ENCODE measurements around the gene PPP5C.
"Not testable (repeated sequence)": the region's sequence is repeated elsewhere in the genome, so short reads cannot be mapped to it uniquely, and the experiment has no call there.

The PPP5C gene

GRCh38 chr19:46411088-46411924 lies 64.4 kb downstream of the PPP5C start:
- no peak for DNase-seq

DNA sequence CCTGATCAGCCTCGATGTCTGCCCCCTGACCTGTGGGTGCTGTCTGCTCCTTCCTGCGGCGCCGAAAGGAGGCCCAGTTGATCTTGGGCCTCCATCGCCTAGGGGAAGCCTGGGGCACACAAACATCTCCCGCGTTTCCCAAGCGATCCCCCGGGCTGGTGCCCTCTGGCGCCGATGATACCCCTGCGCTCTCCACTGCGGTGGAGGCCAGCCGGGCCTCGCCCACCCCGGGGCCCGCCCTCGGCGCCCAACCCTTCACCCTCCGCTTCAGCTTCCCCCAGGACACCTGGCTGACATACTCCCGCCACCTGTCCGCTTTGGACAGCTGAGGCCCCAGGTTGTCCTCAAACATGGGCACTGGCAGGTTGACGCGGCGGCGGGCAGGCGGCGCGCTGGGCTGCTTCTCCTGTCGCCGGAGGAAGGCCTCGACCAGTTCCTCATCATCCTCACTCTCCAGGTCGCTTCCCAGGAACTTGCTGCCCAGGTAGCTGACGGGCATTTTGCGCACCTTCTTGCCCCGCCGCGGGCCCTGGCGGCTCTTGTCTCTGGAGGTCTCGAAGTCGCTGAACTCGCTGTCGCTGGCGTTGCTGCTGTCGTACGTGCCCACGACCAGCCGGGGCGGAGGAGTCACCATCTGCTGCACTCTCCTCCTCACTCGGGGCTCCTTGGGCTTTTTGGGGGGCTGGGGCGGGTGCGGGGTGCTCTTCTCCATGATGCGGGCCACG lies 65.2 kb downstream of the PPP5C start:
- DNase-seq: no peak

DNA sequence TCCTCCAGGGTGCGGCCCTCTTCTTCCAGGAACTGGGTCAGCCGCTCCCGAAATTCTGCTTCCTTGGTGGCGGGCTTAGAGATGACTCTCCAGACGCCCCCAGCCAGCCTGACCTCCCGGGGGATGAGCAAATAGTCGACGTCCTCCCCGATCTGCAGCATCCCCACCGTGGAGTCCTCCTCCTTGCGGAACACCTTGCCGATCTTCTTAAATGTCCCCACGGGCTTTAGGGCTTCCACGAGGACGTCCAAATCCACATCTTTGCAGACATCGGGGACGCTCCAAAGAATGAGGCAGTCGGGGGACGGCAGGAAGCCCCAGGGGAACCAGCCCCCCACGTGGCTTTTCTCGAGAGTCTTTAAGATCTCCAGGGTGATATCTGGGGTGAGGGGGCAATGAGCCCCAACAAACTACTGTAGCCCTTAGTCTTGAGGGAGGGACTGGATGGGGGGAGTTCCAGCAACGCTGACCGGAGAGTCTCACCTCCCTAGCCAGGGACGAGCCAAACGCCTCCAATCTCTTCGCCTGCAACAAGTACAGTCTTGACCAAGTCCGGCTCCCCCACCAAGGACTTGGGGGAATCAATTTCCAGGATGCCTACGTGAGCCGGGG lies 65.9 kb downstream of the PPP5C start:
- no peak for DNase-seq

DNA sequence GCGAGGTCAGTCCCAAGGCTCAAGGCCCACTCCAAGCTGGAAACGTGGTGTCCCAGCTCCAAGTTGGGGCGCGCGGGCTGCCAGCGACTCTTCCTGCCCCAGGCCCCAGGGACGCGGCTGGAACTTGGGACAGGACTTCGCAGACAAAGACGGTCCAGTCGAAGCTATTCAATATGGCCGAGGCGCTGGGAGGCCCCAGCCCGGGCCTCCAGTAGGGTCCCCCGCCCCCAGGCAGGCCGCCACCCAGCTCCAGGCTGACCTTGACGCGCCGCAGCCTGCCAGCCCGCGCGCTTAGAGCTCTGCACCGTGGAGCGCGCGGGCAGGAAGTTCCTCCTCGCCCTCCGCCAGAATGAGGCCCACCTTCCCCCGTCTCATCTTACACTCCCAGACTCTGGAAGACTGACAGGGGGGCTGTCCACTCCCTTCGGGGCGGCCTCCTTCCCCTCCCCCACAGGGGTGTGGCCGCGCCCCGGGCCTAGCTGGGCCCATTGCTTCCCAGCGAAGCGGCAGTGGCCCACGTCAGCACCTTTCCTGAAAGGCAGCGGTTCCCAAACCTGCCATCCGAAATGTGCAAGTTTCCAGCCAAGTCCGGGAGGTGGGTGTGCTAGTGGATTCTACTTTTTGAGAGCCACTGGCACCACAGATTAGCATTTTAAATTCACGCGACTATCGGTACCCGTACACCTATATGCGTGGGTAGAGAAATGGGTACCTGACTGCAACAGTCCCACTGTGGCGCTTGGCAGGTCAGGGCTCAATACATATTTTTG lies 66.6 kb downstream of the PPP5C start, which contains the start of gene CCDC8:
CCDC8 (minus strand) TSS at position 303 of the 770 bp plus-strand sequence. CDS start 754 bp downstream, outside the sequence.
- DNase-seq: no peak

DNA sequence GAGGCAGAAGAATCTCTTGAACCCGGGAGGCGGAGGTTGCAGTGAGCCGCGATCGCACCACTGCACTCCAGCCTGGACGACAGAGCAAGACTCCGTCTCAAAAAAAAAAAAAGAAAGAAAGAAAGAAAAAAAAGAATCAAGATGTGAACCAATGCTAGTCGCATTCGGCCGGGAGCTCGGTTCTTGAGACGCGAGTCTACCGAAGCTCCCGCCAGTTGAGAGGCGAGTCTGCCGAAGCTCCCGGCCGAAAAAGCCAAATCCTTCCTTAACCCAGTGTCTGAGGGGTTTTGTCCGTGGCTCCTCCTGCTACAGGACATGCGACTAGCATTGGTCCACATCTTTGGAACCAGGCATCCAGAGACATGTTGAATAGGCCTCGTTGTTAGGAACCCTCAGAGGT lies 68.0 kb downstream of the PPP5C start:
- not testable (repeated sequence) for DNase-seq

- not testable (repeated sequence) for DNase-seq
Measured at GRCh38 chr19:46415804-46416709, 69.2 kb downstream of the PPP5C start.

DNA sequence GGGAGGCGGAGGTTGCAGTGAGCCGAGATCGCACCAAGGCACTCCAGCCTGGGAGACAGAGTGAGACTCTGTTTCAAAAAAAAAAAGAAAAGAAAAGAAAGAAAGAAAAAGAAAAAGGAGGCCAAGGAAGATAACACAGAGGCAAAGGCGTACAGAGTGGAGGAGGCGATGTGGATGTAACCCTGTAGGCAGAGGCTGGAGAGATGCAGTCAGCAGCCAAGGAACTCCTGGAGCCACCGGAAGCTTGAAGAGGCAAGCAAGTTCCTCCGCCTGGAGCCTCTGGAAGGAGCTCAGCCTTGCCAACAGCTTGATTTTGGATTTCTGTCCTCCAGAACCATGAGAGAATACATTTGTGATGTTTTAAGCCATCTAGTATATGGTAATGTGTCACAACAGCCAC lies 73.2 kb downstream of the PPP5C start:
- no peak for DNase-seq

- DNase-seq: no peak
Measured at GRCh38 chr19:46422344-46422743, 75.5 kb downstream of the PPP5C start.

DNA sequence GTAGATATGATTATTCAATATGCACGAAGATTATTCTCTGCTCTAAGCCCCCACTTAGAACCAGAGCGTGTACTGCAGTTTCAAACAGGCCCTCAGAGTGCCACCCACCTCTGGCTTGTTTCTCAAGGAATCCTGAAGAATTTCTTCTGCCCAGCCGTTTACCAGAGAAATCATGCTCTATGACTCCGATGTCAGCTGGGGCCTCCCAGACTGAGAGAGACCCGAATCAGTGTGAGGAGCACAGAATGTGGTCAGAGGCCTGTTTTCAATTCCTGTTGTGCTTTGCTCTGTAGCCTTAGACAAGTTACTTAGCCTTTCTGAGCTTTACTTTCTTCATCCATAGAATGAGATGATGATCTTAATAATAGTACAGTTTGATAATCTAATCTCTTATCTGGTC lies 76.3 kb downstream of the PPP5C start:
- no peak for DNase-seq

- no peak for DNase-seq
Measured at GRCh38 chr19:46426035-46426505, 79.2 kb downstream of the PPP5C start.

DNA sequence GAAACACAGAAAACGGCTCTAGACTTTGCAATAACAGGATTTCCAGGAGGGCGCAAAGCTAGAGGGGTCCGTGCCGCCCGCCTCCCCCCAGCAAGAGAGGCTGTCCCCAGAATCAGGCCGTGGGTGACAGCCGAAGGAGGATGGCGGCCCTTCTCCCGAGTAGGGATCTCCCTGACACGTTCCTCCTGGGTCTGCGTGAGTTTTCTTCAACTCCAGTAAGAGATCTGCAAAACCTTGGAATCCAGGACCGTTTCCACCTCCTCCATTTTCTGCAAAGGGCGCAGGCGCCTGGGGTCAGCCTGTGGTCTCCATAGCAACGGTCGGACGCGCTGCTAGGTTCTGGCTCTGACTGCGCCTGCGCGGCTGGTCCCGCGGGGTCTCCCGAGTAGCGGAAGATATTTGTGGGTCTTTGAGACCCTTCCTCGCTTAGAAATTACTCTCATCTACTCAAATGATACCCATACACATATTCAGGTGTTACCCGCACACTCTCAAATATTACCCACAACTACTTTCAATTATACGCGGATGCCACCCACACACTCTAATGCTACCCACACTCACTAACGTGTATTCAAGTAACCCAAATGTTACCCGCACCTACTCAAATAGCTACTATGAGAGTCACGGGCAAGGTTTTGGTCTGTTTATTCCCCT lies 79.7 kb downstream of the PPP5C start:
- DNase-seq: peak; percentile 37

- no peak for DNase-seq
Measured at GRCh38 chr19:46427518-46428045, 80.7 kb downstream of the PPP5C start.

GRCh38 chr19:46428239-46429135 lies 81.6 kb downstream of the PPP5C start, which contains the start of gene PNMA8C:
TSS of gene PNMA8C (minus strand) at chr19:46428936. CDS start at chr19:46428359, 577 bp downstream.
- DNase-seq: peak; percentile 67

GRCh38 chr19:46429999-46430398 lies 83.1 kb downstream of the PPP5C start:
- DNase-seq: no peak

GRCh38 chr19:46431824-46432223 lies 84.9 kb downstream of the PPP5C start:
- DNase-seq: no peak

- DNase-seq: not testable (repeated sequence)
Measured at GRCh38 chr19:46433470-46433869, 86.6 kb downstream of the PPP5C start.

DNA sequence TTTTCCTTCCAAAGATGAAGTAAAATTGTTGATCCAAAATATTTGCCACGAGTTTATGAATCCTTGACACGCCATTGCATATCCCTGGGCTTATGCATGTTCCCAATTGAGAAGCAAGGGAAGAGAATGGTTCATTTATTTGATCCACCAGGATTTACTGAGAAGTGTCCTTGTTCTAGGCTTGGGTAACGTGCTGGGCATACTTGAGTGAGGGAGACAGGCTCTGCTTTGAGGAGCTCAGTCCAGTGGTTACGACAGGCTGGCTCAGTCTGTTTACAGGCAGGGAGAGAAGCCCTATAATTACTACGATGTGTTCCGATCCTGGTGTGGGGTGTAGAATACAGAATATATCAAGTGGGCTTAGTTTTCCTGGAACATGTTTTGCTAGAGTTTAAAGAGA lies 88.1 kb downstream of the PPP5C start:
- no peak for DNase-seq

DNA sequence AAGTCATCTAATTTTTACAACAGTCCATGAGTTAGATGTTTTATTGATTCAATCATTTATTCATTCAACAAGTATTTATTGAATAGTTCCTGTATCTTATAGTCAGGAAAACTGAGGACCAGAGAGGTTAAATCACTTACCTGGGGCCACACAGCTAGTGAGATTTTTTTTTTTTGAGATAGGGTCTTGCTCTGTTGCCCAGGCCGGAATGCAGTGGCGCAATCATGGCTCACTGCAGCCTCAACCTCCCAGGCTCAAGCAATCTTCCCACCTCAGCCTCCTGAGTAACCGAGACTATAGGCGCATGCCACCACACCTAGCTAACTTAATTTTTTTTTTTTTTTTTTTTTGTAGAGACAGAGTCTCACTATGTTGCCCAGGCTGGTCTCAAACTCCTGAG lies 88.8 kb downstream of the PPP5C start:
- not testable (repeated sequence) for DNase-seq
